ENCODE data around the gene ELANE. TPM values are rescaled to one million over a fixed set of nuclear protein-coding genes. Genes with fewer than 3 reads are reported as not detected.

The ELANE gene
- total RNA-seq, 1 donor from 2014 or later = not detected

GRCh38 chr19:825897-826644 is 26.0 kb upstream of the ELANE start:
- no peak for DNase-seq (ENCODE audit: low read depth)
- no peak for TF ChIP-seq CTCF (conservative IDR thresholded peaks at IDR 0.05; ENCODE audit: low read depth, low read length)
- no peak overlapping the region for H3K4me3 ChIP-seq (ENCODE audit: low read depth, low read length)

GRCh38 chr19:827314-827709 is 24.8 kb upstream of the ELANE start:
- TF ChIP-seq CTCF (conservative IDR thresholded peaks at IDR 0.05; ENCODE audit: low read depth, low read length) = no peak
- H3K4me3 ChIP-seq (ENCODE audit: low read depth, low read length) = no peak overlapping the region
- DNase-seq (ENCODE audit: low read depth) = no peak

GRCh38 chr19:827710-828321 is 24.3 kb upstream of the ELANE start, which contains the start of gene AZU1:
TSS of gene AZU1 (plus strand) at chr19:827837. CDS start at chr19:827847, 10 bp downstream.
- no peak for DNase-seq (ENCODE audit: low read depth)
- TF ChIP-seq CTCF (conservative IDR thresholded peaks at IDR 0.05; ENCODE audit: low read depth, low read length) = no peak
- H3K4me3 ChIP-seq (ENCODE audit: low read depth, low read length) = no peak within 1 kb of the TSS

GRCh38 chr19:829129-829758 is 22.9 kb upstream of the ELANE start:
- H3K4me3 ChIP-seq (ENCODE audit: low read depth, low read length) = no peak overlapping the region
- TF ChIP-seq CTCF (conservative IDR thresholded peaks at IDR 0.05; ENCODE audit: low read depth, low read length) = no peak
- no peak for DNase-seq (ENCODE audit: low read depth)

- no peak for DNase-seq (ENCODE audit: low read depth)
- TF ChIP-seq CTCF (conservative IDR thresholded peaks at IDR 0.05; ENCODE audit: low read depth, low read length) = no peak
- no peak overlapping the region for H3K4me3 ChIP-seq (ENCODE audit: low read depth, low read length)
Observed at GRCh38 chr19:831407-832369, 20.4 kb upstream of the ELANE start.

GRCh38 chr19:834216-834615 is 17.9 kb upstream of the ELANE start:
- TF ChIP-seq CTCF (conservative IDR thresholded peaks at IDR 0.05; ENCODE audit: low read depth, low read length) = no peak
- DNase-seq (ENCODE audit: low read depth) = no peak
- no peak overlapping the region for H3K4me3 ChIP-seq (ENCODE audit: low read depth, low read length)

Measured in epithelial cell of proximal tubule (primary cell).